Thyroid gland (tissue), 4 donors: ENCODE measurements around the gene LAMA2.

ENCODE experiments used
- POLR2A ChIP-seq, 2 donors: fragments of 450-650 bp; IDR thresholded peaks; one replicate each; pipeline ENCODE4 v1.6.1; 2017; ENCODE audit warnings: antibody characterized with exemption in 2 of 2, mild to moderate bottlenecking in 2 of 2, moderate library complexity in 1 of 2
- TF ChIP-seq, protein P1 (sequence below), 6 experiments: fragments of 200-600 bp in 3 of 6; fragments of 450-650 bp in 3 of 6; sonication (generic) in 3 of 6; IDR thresholded peaks; one replicate each; pipeline ENCODE4 v1.5.1; 2016 to 2019; ENCODE audit warnings: antibody characterized with exemption in 6 of 6, mild to moderate bottlenecking in 2 of 6, inconsistent platforms in 1 of 6, moderate library complexity in 1 of 6

DNA sequence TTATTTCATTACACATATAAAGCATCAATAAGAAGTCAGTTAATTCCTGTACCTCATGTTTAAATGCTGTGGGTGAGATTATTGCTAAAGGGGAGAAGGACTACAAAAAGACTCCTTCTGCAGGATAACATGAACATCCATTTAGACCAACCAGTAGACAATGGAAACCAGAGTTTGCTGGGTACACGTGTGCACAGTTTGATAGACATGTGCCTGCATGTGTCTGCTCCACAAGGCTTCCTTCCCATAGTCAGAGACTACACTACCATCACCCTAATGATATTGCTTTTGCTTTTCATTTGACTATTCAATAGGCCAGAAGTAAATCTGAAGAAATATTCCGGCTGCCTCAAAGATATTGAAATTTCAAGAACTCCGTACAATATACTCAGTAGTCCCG lies 595.4 kb downstream of the LAMA2 start:
- TF ChIP-seq, protein P1, sequence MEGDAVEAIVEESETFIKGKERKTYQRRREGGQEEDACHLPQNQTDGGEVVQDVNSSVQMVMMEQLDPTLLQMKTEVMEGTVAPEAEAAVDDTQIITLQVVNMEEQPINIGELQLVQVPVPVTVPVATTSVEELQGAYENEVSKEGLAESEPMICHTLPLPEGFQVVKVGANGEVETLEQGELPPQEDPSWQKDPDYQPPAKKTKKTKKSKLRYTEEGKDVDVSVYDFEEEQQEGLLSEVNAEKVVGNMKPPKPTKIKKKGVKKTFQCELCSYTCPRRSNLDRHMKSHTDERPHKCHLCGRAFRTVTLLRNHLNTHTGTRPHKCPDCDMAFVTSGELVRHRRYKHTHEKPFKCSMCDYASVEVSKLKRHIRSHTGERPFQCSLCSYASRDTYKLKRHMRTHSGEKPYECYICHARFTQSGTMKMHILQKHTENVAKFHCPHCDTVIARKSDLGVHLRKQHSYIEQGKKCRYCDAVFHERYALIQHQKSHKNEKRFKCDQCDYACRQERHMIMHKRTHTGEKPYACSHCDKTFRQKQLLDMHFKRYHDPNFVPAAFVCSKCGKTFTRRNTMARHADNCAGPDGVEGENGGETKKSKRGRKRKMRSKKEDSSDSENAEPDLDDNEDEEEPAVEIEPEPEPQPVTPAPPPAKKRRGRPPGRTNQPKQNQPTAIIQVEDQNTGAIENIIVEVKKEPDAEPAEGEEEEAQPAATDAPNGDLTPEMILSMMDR (IDR thresholded peaks at IDR 0.05), result no peak
- TF ChIP-seq POLR2A (IDR thresholded peaks at IDR 0.05), result no peak
